Endodermal cell (in vitro differentiated cells): ENCODE results near the gene SNU13. TPM values are rescaled to one million over a fixed set of nuclear protein-coding genes. Genes with fewer than 3 reads are reported as not detected.

Experiments used
- DNase-seq: peaks from one replicate; pipeline ENCODE4 v3.0.0-alpha.2; 2017
- H3K27ac ChIP-seq: 2 replicates; pipeline ENCODE4 v1.5.1; 2013; ENCODE audit warnings: mild to moderate bottlenecking, low read depth, low read length, moderate library complexity
- H3K27me3 ChIP-seq: 2 replicates; pipeline ENCODE4 v1.6.1; 2013; ENCODE audit warnings: mild to moderate bottlenecking, low read length, moderate library complexity; ENCODE audit not compliant: insufficient read depth, control insufficient read depth, poor library complexity, severe bottlenecking
- H3K36me3 ChIP-seq: 2 replicates; pipeline ENCODE4 v1.7.0; 2013; ENCODE audit warnings: mild to moderate bottlenecking, low read length, moderate library complexity; ENCODE audit not compliant: control insufficient read depth, insufficient read depth
- H3K4me1 ChIP-seq: one replicate; pipeline ENCODE4 v1.7.0; 2013; ENCODE audit warnings: low read length; ENCODE audit not compliant: control insufficient read depth, insufficient read depth
- H3K4me3 ChIP-seq: 2 replicates; pipeline ENCODE4 v1.5.1; 2013; ENCODE audit warnings: mild to moderate bottlenecking, low read length, moderate library complexity
- H3K9ac ChIP-seq: 2 replicates; pipeline ENCODE4 v1.6.1; 2013; ENCODE audit warnings: mild to moderate bottlenecking, low read length, moderate library complexity; ENCODE audit not compliant: poor library complexity, severe bottlenecking; ENCODE audit errors: extremely low read depth
- H3K9me3 ChIP-seq: 2 replicates; pipeline ENCODE4 v1.6.1; 2013; ENCODE audit warnings: mild to moderate bottlenecking, low read length, moderate library complexity; ENCODE audit not compliant: control insufficient read depth
- H3K27ac Mint-ChIP-seq: 2 replicates; pipeline ENCODE4 v1.8.0; 2020; ENCODE audit warnings: mixed read lengths
- H3K27me3 Mint-ChIP-seq: 2 replicates; pipeline ENCODE4 v1.8.0; 2021; ENCODE audit warnings: mild to moderate bottlenecking, mixed read lengths; ENCODE audit not compliant: insufficient read depth
- H3K36me3 Mint-ChIP-seq: 2 replicates; pipeline ENCODE4 v1.8.0; 2020; ENCODE audit warnings: low read depth, mixed read lengths
- H3K4me1 Mint-ChIP-seq: 2 replicates; pipeline ENCODE4 v1.8.0; 2020; ENCODE audit warnings: mixed read lengths
- H3K4me3 Mint-ChIP-seq: 2 replicates; pipeline ENCODE4 v1.8.0; 2020; ENCODE audit warnings: mild to moderate bottlenecking, moderate library complexity, mixed read lengths
- H3K9me3 Mint-ChIP-seq: 2 replicates; pipeline ENCODE4 v1.8.0; 2020; ENCODE audit warnings: mild to moderate bottlenecking, mixed read lengths
- CTCF ChIP-seq: fragments of 200-600 bp; sonication (generic); conservative IDR thresholded peaks from 2 replicates; pipeline ENCODE4 v1.5.0; 2021; ENCODE audit warnings: antibody characterized with exemption, mild to moderate bottlenecking
- WGBS, 2 experiments: methylation state at CpG; one replicate each; pipeline versions ENCODE4 v1.1.5 to v1.1.7; 2013; ENCODE audit warnings: missing lambda C conversion rate in 2 of 2, mixed read lengths in 1 of 2; ENCODE audit not compliant: insufficient coverage in 1 of 2, insufficient read length in 1 of 2; 5-methylcytosine and 5-hydroxymethylcytosine counted together
- total RNA-seq, 2 donors: library from RNA; stranded (reverse); fragmentation: NEBNext Ultra II Directional in 1 of 2; extraction: Animal tissue kit (Norgen Biotek cat#: 25700) in 1 of 2; gene quantifications; 2 replicates in 1 of 2; 3 replicates in 1 of 2; pipeline ENCODE4 v1.2.1, GENCODE V29; 2021

The SNU13 gene
- total RNA-seq, 2 donors from 2014 or later: 133 to 146 TPM

GRCh38 chr22:41659941-41660340 lies 28.7 kb downstream of the SNU13 start:
- H3K4me3 Mint-ChIP-seq: no peak overlapping the region

GRCh38 chr22:41658869-41659268 lies 29.8 kb downstream of the SNU13 start:
- Histone ChIP-seq H3K9me3 (no peaks in the 10 kb centered on the region), H3K27ac (no peak overlapping the region), H3K9ac (no peak overlapping the region), H3K4me1 (no peaks in the 10 kb centered on the region), H3K27me3 (no peaks in the 10 kb centered on the region), H3K4me3 (no peak overlapping the region), H3K36me3 (peaks cover 92% of the 10 kb centered on the region)
- Mint-ChIP-seq H3K4me1 (peaks cover 5% of the 10 kb centered on the region), H3K27me3 (no peaks in the 10 kb centered on the region), H3K4me3 (no peak overlapping the region), H3K36me3 (peaks cover 79% of the 10 kb centered on the region), H3K27ac (no peak overlapping the region), H3K9me3 (no peaks in the 10 kb centered on the region)
- no peak for TF ChIP-seq CTCF
- WGBS, 2 experiments: 95 to 100% methylated on average over 14 to 15 of the region's 17 CpGs
- DNase-seq: no peak

More at GRCh38 chr22:41659941-41660340, 28.7 kb downstream of the SNU13 start:
- Histone ChIP-seq H3K9ac (no peak overlapping the region), H3K4me3 (no peak overlapping the region), H3K27ac (no peak overlapping the region), H3K27me3 (no peaks in the 10 kb centered on the region), H3K36me3 (peaks cover 91% of the 10 kb centered on the region), H3K9me3 (no peaks in the 10 kb centered on the region), H3K4me1 (no peaks in the 10 kb centered on the region)
- Mint-ChIP-seq H3K4me1 (no peaks in the 10 kb centered on the region), H3K27me3 (no peaks in the 10 kb centered on the region), H3K27ac (no peak overlapping the region), H3K36me3 (peaks cover 69% of the 10 kb centered on the region), H3K9me3 (no peaks in the 10 kb centered on the region)
- TF ChIP-seq CTCF: no peak
- WGBS, 2 experiments: 79 to 100% methylated on average over 1 of the region's 1 CpG
- DNase-seq: no peak

- no peak overlapping the region for H3K4me3 Mint-ChIP-seq
- Histone ChIP-seq H3K4me3 (no peak overlapping the region), H3K36me3 (peaks cover 93% of the 10 kb centered on the region), H3K4me1 (no peaks in the 10 kb centered on the region), H3K27ac (no peak overlapping the region), H3K9ac (no peak overlapping the region), H3K27me3 (no peaks in the 10 kb centered on the region), H3K9me3 (no peaks in the 10 kb centered on the region)
- TF ChIP-seq CTCF: no peak
- H3K27ac Mint-ChIP-seq: no peak overlapping the region
- H3K36me3 Mint-ChIP-seq: peaks cover 82% of the 10 kb centered on the region
- H3K4me1 Mint-ChIP-seq: peaks cover 5% of the 10 kb centered on the region
- H3K9me3 Mint-ChIP-seq: no peaks in the 10 kb centered on the region
- H3K27me3 Mint-ChIP-seq: no peaks in the 10 kb centered on the region
- no peak for DNase-seq
- 91 to 98% methylated on average over 6 of the region's 6 CpGs for WGBS, 2 experiments
Measured at GRCh38 chr22:41657709-41658108, 31.0 kb downstream of the SNU13 start.
